Measurements from ENCODE around the gene CPVL.

The CPVL gene

GRCh38 chr7:29040579-29040925, 105.8 kb downstream of the CPVL start:
- no peak for DNase-seq

DNA sequence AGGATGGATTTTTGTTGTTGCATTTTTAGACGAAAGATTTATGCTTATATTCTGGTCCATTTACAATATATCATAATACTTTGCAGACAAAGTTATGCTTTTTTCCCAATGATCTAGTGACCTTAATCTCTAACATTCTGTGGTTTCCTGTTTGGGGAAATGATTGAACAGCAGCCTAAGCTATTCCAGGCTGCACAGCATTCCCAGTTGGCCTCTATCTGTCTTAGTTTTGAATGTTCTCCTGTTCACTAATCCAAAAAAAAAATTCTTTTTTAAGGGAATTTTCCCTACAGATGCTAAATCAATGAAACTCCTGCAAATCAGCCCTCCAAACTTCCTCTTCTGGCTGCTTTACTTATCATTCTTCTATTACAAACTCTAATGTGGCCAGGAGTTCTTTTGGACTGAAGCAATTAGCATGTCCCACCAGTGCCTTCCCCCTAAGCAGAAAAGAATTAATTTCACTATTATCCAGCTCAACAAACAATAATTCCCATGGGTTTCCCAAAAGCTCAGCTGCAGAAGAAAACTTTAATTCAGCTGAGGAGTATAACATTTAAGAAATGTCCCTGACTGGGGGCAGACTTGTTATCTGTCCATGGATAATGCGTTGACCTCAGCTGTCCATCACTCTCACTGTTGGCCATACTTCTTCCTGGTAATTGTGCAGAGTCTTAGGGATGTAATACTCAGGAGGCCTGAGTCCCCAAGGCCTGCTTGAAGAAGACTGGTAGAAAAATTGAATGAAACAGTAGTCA, 106.3 kb downstream of the CPVL start:
- DNase-seq = no peak

- DNase-seq = no peak
Observed at GRCh38 chr7:29038463-29038862, 107.9 kb downstream of the CPVL start.

DNA sequence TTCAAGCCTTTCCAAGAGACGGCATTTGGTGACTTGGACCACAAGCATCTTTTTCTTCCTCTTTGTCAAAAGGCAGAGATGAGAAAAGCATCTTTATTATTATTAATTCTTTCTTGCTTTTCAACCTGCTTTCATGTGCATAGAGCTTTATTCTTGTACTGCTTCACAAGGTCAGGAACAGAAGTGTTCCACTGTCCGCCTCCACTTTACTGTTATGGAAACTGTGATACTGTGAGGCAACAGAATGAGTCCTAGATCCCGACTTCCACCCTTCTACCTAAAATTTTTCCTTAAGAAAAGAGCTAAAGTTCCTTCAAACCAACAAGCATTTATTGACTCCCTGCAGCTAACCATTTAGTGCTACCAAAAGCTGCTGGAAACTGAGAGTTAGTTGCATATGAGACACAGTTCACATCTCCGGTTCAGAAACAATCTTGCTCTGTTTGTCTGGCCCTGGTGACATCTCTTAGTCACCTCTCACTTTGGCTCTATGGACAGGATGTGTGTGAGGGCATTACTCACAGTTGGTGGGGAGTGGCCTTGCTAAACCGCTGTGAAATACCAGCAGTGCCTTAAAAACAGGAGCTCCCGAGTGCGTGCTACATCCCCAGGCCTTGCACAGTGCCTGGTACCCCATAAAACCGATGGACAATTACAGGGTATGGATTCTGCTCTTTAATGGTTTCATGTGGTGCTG, 111.1 kb downstream of the CPVL start:
- no peak for DNase-seq

DNA sequence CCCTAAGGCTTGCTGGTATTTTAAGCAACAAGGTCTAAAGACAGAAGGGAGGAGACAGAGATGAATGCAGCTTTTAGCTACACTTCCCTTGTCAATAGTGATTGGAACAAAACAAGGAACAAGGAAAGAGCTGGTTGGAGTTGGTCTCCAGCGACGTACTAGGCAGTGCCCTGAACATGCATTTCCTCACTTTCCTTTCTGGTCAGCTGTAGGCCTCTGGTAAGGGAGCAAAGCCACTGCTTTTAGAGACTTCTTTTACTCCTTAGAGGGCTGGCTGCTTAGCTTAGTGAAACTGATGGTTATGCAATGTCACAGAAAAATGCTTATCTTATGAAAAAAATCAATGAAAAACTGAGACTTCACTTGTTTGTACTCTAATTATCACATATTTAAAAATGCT, 112.8 kb downstream of the CPVL start:
- DNase-seq = no peak

DNA sequence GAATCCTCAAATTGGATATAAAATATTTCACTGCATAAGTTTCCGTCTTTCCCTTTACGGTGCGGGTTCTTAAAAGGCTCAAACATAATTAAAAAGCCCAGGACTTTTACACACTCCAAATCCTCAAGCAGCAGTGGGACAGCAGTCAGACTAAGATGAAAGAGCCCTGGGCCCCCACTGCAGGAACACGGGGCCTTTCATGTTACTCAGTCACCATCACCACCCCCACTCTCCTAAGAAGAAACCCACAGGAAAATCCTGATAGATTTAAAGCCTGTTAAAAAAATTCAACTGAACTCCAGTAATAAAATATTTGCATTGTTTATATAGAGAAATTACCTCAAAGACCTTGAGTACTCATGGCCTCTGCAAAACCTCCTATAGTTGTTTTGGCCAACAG, 114.2 kb downstream of the CPVL start:
- no peak for DNase-seq

DNA sequence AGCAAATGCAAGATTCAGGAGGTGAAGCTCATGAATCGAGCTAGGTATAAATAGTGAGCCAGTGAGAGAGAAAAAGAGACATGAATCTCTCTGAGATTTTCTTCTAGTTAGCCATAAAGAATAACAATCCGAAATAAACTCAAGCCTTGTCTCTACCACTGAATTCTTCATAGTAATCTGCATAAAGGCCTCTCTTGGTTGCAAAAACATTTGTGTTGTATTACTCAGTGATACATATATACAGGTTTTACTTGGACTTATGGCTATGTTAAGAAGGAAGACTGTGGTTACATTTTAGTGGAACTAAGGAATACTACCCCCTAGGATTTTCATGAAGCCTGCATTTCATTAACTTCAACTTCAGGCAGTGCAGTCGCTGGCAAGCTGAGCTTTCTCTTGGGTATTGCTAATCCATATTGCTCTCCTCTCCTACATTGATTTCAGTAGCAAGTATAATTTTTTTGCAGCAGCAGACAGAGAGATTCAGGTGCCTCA, 115.5 kb downstream of the CPVL start:
- no peak for DNase-seq

- no peak for DNase-seq
Observed at GRCh38 chr7:29022291-29022988, 123.9 kb downstream of the CPVL start.

DNA sequence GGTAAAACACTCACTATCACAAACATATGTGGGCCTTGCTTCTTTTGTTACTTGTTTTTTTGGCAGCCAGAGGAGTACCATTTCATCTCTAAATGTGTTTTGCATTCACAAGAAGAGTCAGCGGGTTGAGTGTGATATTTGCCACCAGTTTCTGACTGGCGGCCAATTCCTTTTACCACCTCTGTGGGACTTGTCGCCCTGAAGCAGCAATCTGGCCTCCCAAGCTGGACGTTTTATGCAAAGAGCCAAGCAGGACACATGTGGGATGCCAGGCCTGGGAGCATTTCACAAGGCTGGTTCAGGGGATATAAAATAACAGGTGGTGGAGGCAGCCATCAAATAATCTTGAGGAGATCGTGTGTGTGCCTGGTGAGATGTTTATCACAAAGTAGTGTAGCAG, 126.4 kb downstream of the CPVL start:
- no peak for DNase-seq

GRCh38 chr7:29019387-29019786, 127.0 kb downstream of the CPVL start:
- DNase-seq = no peak

- DNase-seq = no peak
Observed at GRCh38 chr7:29017713-29018112, 128.6 kb downstream of the CPVL start.

DNA sequence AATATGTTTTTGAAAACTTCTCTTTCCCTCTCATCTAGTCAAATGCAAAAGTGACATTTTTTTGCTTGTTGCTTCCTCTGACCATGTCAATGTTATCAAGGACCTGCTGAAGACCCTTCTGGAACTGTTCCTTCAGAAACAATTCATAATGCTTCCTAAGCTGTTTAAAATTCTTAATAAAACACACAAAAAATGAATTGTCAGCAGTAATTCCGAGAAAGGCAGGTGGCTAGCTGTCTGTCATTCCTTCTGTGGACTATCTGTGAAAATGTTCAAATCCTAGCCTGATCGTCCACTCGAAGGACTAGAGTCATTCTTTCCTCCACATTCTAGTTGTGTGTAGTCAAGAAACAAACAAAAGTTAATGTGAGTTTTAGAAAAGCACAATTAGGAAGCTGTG, 131.6 kb downstream of the CPVL start:
- no peak for DNase-seq

GRCh38 chr7:29013931-29014330, 132.4 kb downstream of the CPVL start:
- no peak for DNase-seq

DNA sequence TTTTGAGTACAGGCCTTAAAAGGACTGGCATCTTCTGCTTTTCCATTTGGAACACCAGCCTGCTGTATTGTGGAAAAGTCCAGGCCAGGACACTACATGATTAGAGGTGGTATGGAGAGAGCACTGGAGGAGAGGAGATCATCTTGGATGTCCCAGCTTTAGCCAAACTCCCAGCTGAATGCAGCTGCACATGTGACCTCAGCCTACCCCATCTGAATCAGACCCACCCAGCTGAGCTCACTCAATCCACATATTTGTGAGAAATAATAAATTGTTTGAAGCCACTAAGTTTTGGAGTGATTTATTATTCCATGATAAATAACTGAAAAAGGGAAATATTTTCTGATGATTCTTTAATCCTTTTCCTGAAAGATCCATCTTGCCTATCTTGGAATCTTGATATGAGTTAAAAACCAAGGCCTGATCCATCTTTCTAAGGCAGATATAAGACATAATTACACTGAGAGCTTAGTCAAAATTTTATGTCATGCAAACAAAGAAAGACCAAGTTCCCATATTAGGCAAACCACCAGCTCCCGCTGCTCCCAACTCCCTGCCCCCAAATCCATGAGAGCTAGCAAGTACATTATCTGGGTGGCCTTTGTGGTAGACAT, 133.1 kb downstream of the CPVL start:
- DNase-seq = no peak

- no peak for DNase-seq
Observed at GRCh38 chr7:29009947-29010346, 136.4 kb downstream of the CPVL start.

DNA sequence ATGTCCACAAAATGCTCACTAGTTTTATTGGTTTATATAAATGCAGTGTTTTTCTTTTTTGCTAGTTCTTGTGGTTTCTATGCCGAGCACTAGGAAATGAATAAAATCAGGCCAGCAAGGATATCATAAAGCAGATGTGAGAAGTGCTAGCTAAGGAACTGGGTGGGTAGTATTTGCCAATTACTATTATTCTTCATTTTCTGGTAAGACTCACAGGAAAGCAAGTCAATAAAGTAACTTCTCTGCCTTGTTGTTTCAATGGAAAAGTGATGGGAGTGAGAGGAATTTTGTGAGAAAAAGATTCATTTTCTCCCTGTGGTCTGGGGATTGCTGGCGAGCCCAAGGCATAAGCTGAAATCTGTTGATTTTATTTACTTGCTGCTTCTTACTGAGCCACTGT, 137.7 kb downstream of the CPVL start:
- DNase-seq = no peak

DNA sequence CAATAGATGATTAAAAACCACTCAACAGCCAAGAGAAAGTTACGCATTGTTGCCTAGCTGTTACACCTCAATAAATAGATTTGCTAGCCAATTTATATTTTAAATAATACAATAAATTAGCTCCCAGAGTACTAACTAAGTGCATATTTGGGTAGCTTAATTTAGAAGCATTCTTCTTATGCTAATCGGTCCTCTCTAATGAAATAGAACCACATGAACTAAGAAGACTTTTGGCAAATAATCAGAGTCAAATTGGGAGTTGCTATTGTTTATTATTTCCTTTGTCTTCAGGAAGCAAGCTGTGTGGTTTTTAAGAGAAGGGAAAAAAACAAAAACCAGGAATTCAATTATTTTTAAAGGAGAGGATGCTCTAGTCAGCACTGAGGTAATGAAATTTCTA, 139.2 kb downstream of the CPVL start:
- DNase-seq = no peak

GRCh38 chr7:29005829-29006228, 140.5 kb downstream of the CPVL start:
- DNase-seq = no peak

DNA sequence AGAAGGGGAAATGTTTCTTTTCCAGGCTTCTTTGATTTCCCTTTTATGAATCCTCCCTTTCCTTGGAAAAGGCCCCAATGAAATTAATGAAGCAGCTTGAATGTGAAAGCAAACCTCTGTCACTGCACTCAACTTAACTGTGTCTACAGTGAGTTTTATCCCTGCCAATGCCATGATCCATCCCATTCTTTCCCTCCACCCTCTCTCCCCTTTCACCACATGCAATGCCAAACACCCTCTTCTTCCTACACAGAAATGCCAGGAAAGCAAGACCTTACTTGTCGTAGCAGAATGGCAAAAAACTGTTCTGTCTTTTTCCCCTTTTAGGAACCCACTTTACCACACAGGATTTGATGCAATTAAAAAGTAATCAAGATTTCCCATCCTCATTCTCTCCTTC, 140.9 kb downstream of the CPVL start:
- no peak for DNase-seq

DNA sequence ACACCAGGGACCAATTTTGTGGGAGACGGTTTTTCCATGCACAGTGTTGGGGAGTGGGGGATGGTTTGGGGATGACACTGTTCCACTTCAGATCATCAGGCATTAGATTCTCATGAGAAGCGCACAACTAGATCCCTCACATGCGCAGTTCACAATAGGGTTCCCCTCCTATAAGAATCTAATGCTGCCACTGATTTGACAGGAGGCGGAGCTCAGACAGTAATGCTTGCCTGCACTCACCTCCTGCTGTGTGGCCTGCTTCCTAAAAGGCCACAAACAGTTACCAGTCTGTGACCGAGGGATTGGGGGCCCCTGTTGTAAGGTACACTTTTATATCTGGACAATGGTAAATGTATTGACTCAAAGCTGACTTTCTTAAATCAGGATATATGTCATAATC, 142.6 kb downstream of the CPVL start:
- DNase-seq = no peak

DNA sequence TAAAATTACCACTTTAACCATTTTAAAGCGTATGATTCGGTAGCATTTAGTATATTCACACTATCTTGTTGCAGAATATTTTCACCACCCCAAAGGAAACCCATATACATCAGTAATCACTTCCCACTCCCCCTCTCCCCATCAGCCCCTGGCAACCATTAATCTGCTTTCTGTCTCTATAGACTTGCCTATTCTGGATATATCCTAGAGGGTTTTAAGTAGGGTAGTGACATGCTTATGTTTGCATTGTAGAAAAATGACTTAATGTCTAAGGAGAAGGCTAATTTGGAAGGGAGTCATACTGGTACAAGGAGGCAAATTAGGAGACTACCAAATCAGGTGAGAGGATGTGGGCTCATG, 145.6 kb downstream of the CPVL start:
- DNase-seq = no peak

DNA sequence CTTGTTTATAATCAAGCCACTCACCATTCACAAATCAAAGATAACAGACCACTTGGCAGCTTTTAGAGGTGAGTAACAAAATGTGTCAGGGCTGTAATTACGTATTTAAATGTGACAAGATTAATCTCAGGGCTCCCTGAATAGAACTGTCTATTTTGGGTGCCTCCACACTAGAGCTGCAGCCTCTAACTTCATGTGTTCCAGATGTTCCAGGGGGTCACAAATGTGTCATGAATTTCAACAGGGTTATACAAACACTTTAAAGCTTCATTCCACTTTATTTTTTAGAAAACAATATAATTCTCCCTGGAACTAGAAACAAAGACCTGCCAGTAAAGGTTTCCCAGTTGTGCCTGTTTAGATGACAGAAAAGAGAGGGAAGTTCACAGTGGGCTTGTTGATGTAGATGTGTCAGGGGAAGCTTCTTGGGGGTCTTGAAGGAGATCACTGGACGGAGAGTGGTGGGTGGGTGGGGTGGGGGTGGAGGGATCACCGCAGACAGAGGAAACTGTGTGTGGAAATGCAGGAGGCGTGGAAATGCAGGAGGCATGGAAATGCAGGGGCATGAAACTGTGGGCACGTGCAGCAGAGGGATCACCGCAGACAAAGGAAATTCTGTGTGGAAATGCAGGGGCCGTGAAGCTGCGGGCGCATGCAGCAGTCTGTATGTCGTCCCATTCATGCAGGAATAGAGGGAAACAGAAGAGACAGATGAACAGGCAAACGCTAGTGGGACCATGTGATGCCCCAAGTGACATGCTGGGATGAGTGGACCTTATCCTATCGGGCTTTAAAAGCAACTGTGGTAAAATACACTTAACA, 146.2 kb downstream of the CPVL start:
- DNase-seq = no peak

GRCh38 chr7:28999427-28999826, 146.9 kb downstream of the CPVL start:
- no peak for DNase-seq

All from NCI-H1694 treated with DMSO at 0.1 percent for 48 hours (cell line).